ENCODE measurements around the gene GALNT18.

GRCh38 chr11:11329062-11329806 is 292.6 kb downstream of the GALNT18 start:
- TF ChIP-seq CTCF (IDR thresholded peaks at IDR 0.05; ENCODE audit: insufficient read depth, low read length, poor library complexity, severe bottlenecking) = no peak
- no peak for TF ChIP-seq EZH2phosphoT487 (conservative IDR thresholded peaks at IDR 0.05; ENCODE audit: low read length)

All from SU-DHL-6 (cell line).